ENCODE measurements around the gene RFT1. TPM values are rescaled to one million over a fixed set of nuclear protein-coding genes. Genes with fewer than 3 reads are reported as not detected.
A peak's percentile ranks its signal among the peaks of the same experiment; 100 is the strongest.

The RFT1 gene
- total RNA-seq, 4 donors from 2014 or later, result 4.9 to 18.2 (median 12.8) TPM

- Histone ChIP-seq H3K9me3 (no peaks in the 10 kb centered on the region), H3K36me3 (no peaks in the 10 kb centered on the region), H3K4me1 (peaks cover 0 to 2% (median under 1%) of the 10 kb centered on the region in 3 donors), H3K27ac (no peak overlapping the region), H3K4me3 (no peak overlapping the region), H3K27me3 (no peaks in the 10 kb centered on the region)
- no peak for TF ChIP-seq CTCF (IDR thresholded peaks at IDR 0.05)
- TF ChIP-seq POLR2A (IDR thresholded peaks at IDR 0.05), result no peak
- intact Hi-C loops (cut with DNase I), result no loop called here
- WGBS, 2 donors, result 50 to 64% methylated on average over 1 to 2 of the region's 2 CpGs
- no peak for DNase-seq
Measured at GRCh38 chr3:53051929-53052328, 78.3 kb downstream of the RFT1 start.

GRCh38 chr3:53049987-53050386 lies 80.2 kb downstream of the RFT1 start:
- Histone ChIP-seq H3K4me3 (no peak overlapping the region), H3K36me3 (no peaks in the 10 kb centered on the region), H3K9me3 (no peaks in the 10 kb centered on the region), H3K27me3 (no peaks in the 10 kb centered on the region), H3K4me1 (peaks cover 0 to 9% (median 6%) of the 10 kb centered on the region in 3 donors), H3K27ac (no peak overlapping the region)
- TF ChIP-seq CTCF (IDR thresholded peaks at IDR 0.05), result no peak
- TF ChIP-seq POLR2A (IDR thresholded peaks at IDR 0.05), result no peak
- DNase-seq, result no peak
- WGBS, 2 donors, result 74 to 85% methylated on average over 7 to 8 of the region's 8 CpGs
- intact Hi-C loops (cut with DNase I), result no loop called here

- intact Hi-C loops (cut with DNase I), result no loop called here
- H3K4me3 ChIP-seq, result peak overlapping the region; percentile 85 to 95 (median 89)
- peak overlapping the region; percentile 91 to 97 (median 94) for H3K27ac ChIP-seq
- 3 to 20% methylated on average over 5 of the region's 113 CpGs for WGBS, 2 donors
- no peaks in the 10 kb centered on the region for H3K27me3 ChIP-seq
- no peak for DNase-seq
- H3K36me3 ChIP-seq, result no peaks in the 10 kb centered on the region
- peaks cover 0 to 31% (median 6%) of the 10 kb centered on the region in 3 donors for H3K4me1 ChIP-seq
- H3K9me3 ChIP-seq, result no peaks in the 10 kb centered on the region
- TF ChIP-seq POLR2A (IDR thresholded peaks at IDR 0.05) (peak in 1 of 4 donors; percentile 7), CTCF (IDR thresholded peaks at IDR 0.05) (peak; percentile 26 to 58 (median 46))
Measured at GRCh38 chr3:53046171-53047170, 83.8 kb downstream of the RFT1 start.

DNA sequence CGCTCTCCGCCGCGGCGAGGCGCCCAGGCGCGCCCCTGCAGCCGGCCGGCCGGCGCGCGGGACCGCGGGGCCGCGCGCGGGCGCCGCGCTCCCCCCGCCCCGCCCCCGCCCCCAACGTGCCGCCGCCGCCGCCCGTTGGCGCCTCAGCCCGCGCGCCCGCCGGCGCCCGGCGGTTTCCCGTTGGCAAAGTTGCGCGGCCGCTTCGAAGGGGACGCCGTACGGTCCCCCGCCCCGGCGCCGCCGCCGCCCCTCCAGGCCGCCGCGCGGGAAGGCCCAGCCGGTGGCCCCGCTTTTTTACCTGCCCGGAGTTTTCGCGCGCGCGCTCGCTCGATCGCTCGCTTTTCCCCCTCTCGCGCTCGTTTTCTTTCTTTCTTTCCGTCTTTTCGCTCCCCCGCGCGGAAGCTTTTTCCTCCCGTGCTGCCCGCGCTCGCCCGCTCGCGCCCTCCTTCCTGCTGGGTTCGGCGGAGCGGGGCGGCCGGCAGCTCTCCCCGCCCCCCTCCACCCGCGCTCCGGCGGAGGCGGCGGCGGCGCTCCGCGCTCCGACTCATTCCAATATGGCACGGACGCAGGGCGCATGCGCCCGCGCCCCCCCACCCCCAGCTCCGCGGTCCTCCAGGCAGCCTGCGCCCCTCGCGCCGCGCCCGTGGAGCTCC lies 84.6 kb downstream of the RFT1 start, which contains the start of gene SFMBT1:
TSS of gene SFMBT1 (minus strand) at position 556 of the 653 bp plus-strand sequence. CDS start 76,945 bp downstream, outside the sequence.
- peak within 1 kb of the TSS; percentile 85 to 95 (median 89) for H3K4me3 ChIP-seq
- 0% methylated on average over 3 to 23 of the region's 117 CpGs for WGBS, 2 donors
- peaks cover 0 to 31% (median 6%) of the 10 kb centered on the region in 3 donors for H3K4me1 ChIP-seq
- no peaks in the 10 kb centered on the region for H3K9me3 ChIP-seq
- peak within 1 kb of the TSS; percentile 91 to 97 (median 94) for H3K27ac ChIP-seq
- H3K36me3 ChIP-seq, result no peaks in the 10 kb centered on the region
- no peak for DNase-seq
- intact Hi-C loops (cut with DNase I), result no loop called here
- peak in 1 of 4 donors; percentile 38 for TF ChIP-seq POLR2A (IDR thresholded peaks at IDR 0.05)
- no peak for TF ChIP-seq CTCF (IDR thresholded peaks at IDR 0.05)
- no peaks in the 10 kb centered on the region for H3K27me3 ChIP-seq

Data from esophagus squamous epithelium (tissue), 5 donors.